Fibroblast of pulmonary artery (primary cell): ENCODE results near the gene PDSS2.
A peak's percentile ranks its signal among the peaks of the same experiment; 100 is the strongest.

Source experiments
- DNase-seq: peaks from one replicate; pipeline ENCODE4 v3.0.0-alpha.2; 2010; ENCODE audit warnings: low read depth
- H3K4me3 ChIP-seq: replicated peaks from 2 replicates; pipeline ENCODE4 v1.5.1; 2011; ENCODE audit warnings: low read depth, mild to moderate bottlenecking, control low read depth, low read length, moderate library complexity
- TF ChIP-seq, protein P1 (sequence below): IDR thresholded peaks from 2 replicates; pipeline ENCODE4 v1.5.1; 2011; ENCODE audit warnings: mild to moderate bottlenecking, control low read depth, low read length, inconsistent platforms; ENCODE audit errors: missing control alignments

PDSS2 gene

DNA sequence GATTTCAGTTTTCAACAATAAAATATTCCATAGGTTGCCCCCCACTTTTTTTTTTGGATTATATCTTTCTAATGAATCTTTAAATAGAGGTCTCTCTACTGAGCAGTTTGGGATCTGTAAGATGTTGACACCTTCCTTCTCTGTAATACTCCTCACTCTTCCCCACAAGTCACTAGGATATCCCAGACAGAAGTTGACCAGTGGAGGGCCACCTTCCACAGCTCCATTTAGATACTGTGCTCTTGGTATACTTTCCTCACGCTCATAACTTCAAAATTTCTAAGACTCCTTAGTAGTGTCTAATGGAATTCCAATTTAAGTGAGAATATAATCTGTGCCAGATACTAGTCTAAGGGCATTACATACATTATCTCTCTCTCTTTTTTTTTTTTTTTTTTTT is 185.1 kb downstream of the PDSS2 start:
- no peak for DNase-seq
- no peak overlapping the region for H3K4me3 ChIP-seq
- TF ChIP-seq, protein P1, sequence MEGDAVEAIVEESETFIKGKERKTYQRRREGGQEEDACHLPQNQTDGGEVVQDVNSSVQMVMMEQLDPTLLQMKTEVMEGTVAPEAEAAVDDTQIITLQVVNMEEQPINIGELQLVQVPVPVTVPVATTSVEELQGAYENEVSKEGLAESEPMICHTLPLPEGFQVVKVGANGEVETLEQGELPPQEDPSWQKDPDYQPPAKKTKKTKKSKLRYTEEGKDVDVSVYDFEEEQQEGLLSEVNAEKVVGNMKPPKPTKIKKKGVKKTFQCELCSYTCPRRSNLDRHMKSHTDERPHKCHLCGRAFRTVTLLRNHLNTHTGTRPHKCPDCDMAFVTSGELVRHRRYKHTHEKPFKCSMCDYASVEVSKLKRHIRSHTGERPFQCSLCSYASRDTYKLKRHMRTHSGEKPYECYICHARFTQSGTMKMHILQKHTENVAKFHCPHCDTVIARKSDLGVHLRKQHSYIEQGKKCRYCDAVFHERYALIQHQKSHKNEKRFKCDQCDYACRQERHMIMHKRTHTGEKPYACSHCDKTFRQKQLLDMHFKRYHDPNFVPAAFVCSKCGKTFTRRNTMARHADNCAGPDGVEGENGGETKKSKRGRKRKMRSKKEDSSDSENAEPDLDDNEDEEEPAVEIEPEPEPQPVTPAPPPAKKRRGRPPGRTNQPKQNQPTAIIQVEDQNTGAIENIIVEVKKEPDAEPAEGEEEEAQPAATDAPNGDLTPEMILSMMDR = no peak

DNA sequence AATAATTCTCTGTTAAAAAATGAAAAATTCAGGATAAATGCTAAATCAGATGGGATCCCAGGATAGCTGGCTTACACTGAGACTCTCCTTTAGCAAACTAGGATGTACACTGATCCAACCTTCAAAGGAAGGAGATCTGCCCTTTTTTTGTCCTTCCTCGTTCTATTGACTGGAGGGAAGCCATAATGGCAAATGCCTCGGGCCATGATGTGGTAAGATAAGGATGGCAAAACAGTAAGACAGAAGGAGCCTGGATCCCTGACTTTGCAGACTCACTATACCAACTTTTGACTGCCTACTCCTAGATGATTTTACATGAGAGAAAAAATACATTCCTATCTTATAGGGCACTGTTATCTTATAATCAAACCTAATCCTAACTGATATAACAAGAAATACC is 187.1 kb downstream of the PDSS2 start:
- no peak for DNase-seq

DNA sequence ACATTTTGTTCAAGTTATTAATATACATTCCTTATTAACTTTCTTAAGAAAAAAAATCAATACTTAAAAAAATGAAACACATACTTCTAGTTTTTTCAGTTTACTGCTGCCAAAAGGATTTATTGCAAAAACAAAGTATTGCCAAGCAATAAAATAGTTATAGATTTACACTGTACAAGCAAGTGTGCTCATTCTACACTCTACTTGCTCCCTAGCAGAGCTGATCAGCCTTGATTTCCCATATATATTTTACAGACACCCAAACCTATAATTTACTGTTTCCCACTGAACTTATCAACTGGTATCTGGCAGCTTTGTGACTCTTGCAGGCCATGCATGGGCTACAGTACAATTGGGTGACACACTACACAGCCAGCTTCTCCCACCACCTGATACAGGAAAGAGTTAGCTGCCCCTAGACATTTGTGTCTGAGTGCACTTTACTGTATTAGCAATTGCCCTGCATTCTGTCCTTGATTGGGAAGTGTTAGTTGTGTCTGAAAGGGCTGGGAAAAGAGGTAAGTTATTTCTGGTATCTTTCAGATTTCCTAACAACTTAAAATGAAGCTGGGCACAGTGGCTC is 188.1 kb downstream of the PDSS2 start:
- TF ChIP-seq, protein P1 = no peak

More for the DNA sequence above, 187.1 kb downstream of the PDSS2 start:
- TF ChIP-seq, protein P1 = no peak
- no peak overlapping the region for H3K4me3 ChIP-seq

DNA sequence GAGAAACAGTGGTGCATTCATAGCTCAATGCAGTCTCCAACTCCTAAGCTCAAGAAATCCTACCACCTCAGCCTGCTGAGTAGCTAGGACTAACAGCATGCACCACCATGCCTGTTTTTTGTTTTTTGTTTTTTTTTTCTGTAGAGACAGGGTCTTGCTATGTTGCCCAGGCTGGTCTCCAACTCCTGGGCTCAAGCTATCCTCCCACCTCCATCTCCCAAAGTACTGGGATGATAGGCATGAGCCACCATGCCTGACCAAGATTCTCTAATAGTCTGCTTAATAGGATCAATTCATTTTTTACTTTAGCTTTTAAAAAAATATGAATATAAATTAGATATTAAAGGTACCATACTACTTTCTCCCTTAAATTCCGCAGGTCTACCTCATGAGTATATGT is 191.7 kb downstream of the PDSS2 start:
- TF ChIP-seq, protein P1 = no peak
- no peak for DNase-seq

More for the DNA sequence above, 188.1 kb downstream of the PDSS2 start:
- DNase-seq = no peak
- no peak overlapping the region for H3K4me3 ChIP-seq

DNA sequence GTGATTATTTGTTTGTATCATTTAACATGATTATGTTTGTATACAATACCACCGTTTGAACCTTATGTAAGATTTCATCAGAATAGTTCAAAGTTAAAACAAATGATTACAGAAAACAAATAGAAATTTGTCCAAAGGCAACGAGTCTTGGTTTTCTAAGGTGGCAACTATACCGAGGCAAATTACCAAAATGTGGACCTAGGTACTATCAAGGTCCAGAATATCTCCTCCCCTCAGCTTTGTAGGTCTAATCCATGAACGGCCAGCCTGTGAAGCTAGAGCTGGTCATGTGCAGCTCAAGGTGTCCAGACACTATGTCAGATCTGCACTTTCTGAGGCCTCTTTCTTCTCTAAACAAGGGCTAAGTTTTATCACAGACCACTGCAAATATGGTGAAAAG is 192.4 kb downstream of the PDSS2 start:
- TF ChIP-seq, protein P1 = no peak
- H3K4me3 ChIP-seq = no peak overlapping the region
- no peak for DNase-seq

More for the DNA sequence above, 191.7 kb downstream of the PDSS2 start:
- no peak overlapping the region for H3K4me3 ChIP-seq

DNA sequence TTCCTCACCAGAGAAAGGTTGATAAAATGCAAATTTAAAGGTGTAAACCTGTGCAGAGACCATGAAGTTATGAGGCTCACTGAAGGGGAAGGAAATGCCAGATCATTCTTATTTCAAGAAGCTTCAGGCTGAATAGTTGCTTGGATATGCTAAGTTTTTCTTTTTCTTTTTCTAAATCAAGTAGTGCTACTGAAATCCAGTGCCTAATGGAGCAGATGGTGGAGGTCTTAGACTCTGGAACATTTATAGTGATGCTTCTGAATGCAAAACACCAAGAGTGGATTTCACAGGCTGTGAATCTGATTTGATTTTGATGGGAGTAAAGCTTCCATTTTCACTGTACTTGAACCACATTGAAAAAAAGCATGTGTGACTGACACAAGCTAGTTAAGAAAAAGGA is 192.8 kb downstream of the PDSS2 start:
- H3K4me3 ChIP-seq = no peak overlapping the region
- no peak for DNase-seq
- TF ChIP-seq, protein P1 = no peak

DNA sequence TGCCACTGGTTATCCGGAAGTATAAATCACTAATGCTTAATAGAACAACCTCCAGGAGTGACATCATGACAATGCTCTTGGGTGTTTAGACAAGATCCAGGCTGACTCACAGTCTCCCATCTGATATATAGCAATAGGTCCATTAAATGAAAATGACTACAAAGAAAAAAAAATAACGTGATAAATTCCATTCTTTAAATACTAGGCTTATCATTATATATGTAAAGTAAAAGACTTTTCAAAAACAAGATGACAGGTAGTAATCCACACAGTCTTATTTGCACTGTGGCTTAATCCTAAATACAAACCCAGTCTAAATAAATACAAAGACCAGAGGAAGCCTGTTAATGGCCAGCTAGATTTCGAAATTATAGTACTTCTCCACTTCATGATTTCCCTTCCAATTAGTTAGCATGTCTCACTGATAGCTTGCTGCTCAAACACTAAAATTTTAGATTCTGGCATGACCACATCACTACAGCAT is 195.0 kb downstream of the PDSS2 start:
- no peak overlapping the region for H3K4me3 ChIP-seq
- DNase-seq = peak; percentile 75
- TF ChIP-seq, protein P1 = no peak
